Measurements from ENCODE around the gene EML4.

DNA sequence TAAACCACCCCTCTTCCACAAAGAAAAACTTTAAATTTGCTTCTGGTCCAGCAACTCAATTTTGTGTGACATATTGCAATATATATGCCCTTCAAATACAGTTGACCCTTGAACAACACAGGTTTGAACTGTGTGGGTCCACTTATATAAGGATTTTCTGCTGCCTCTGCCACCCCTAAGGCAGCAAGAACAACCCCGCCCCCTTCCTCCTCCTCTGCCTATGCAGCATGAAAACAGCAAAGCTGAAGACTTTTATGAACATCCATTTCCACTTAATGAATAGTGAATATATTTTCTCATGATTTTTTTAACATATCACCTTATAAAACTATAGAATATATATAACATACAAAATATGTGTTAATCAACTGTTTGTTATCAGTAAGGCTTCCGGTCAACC, 58.3 kb downstream of the EML4 start:
- TF ChIP-seq, protein P1, sequence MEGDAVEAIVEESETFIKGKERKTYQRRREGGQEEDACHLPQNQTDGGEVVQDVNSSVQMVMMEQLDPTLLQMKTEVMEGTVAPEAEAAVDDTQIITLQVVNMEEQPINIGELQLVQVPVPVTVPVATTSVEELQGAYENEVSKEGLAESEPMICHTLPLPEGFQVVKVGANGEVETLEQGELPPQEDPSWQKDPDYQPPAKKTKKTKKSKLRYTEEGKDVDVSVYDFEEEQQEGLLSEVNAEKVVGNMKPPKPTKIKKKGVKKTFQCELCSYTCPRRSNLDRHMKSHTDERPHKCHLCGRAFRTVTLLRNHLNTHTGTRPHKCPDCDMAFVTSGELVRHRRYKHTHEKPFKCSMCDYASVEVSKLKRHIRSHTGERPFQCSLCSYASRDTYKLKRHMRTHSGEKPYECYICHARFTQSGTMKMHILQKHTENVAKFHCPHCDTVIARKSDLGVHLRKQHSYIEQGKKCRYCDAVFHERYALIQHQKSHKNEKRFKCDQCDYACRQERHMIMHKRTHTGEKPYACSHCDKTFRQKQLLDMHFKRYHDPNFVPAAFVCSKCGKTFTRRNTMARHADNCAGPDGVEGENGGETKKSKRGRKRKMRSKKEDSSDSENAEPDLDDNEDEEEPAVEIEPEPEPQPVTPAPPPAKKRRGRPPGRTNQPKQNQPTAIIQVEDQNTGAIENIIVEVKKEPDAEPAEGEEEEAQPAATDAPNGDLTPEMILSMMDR (IDR thresholded peaks at IDR 0.05): no peak
- no peak for TF ChIP-seq POLR2A (IDR thresholded peaks at IDR 0.05)

All from adrenal gland (tissue), 5 donors.